ENCODE measurements around the gene MOV10L1.

- no peak for TF ChIP-seq POLR2A (IDR thresholded peaks at IDR 0.05; ENCODE audit: low read depth)
- no peak for TF ChIP-seq CTCF (IDR thresholded peaks at IDR 0.05)
- TF ChIP-seq POLR2AphosphoS5 (IDR thresholded peaks at IDR 0.05) = no peak
- no peak for TF ChIP-seq EP300 (IDR thresholded peaks at IDR 0.05)
These were observed 112.4 kb downstream of the MOV10L1 start for GRCh38 chr22:50202130-50202666.

Measured in esophagus muscularis mucosa (tissue), 4 donors.